H1 (cell line): ENCODE data around the gene FERMT1. TPM values are rescaled to one million over a fixed set of nuclear protein-coding genes. Genes with fewer than 3 reads are reported as not detected.

Experiments
- CTCF ChIA-PET: fragments of 300-600 bp; sonication (Branson Sonifier 250); formaldehyde crosslinking; loops from one replicate; lab custom pipeline; 2021; ENCODE audit not compliant: partially characterized antibody; lab: Charles Lee
- POLR2A ChIA-PET: fragments of 300-600 bp; sonication (Branson Sonifier 250); formaldehyde crosslinking; loops from one replicate; lab custom pipeline; 2021; ENCODE audit warnings: inconsistent platforms; ENCODE audit not compliant: partially characterized antibody; lab: Charles Lee
- DNase-seq, 2 experiments: peaks; one replicate each; pipeline versions ENCODE4 v3.0.0 to v3.0.0-alpha.2; 2010 to 2022; ENCODE audit warnings: low spot score in 2 of 2, low read depth in 1 of 2, mixed read lengths in 1 of 2
- FAIRE-seq: peaks from 2 replicates; lab custom pipeline; 2011; peaks lifted over from hg19 to GRCh38; lab: Jason Lieb, UNC
- H2AFZ ChIP-seq: 2 replicates; pipeline ENCODE4 v1.8.1; 2012; ENCODE audit warnings: low read length, inconsistent platforms
- H2AK5ac ChIP-seq: 2 replicates; pipeline ENCODE4 v1.6.1; 2013; ENCODE audit warnings: low read depth, low read length
- H2BK120ac ChIP-seq: replicated peaks from 2 replicates; pipeline ENCODE3; 2013; ENCODE audit warnings: low read depth, low read length, inconsistent platforms
- H2BK12ac ChIP-seq: 2 replicates; pipeline ENCODE4 v1.6.1; 2013; ENCODE audit warnings: low read depth, low read length
- H2BK15ac ChIP-seq: 2 replicates; pipeline ENCODE4 v1.6.1; 2013; ENCODE audit warnings: low read length
- H2BK20ac ChIP-seq: 2 replicates; pipeline ENCODE4 v1.6.1; 2013; ENCODE audit warnings: low read length
- H2BK5ac ChIP-seq: 2 replicates; pipeline ENCODE4 v1.6.1; 2013; ENCODE audit warnings: low read depth, low read length
- H3K14ac ChIP-seq: 2 replicates; pipeline ENCODE4 v1.6.1; 2013; ENCODE audit warnings: inconsistent platforms; ENCODE audit not compliant: insufficient read length
- H3K18ac ChIP-seq: 2 replicates; pipeline ENCODE4 v1.6.1; 2013; ENCODE audit warnings: low read length; ENCODE audit errors: extremely low read depth
- H3K23ac ChIP-seq: 2 replicates; pipeline ENCODE4 v1.6.1; 2013; ENCODE audit warnings: inconsistent platforms; ENCODE audit not compliant: insufficient read length
- H3K23me2 ChIP-seq: 2 replicates; pipeline ENCODE4 v1.6.1; 2013; ENCODE audit warnings: low read depth, low read length
- H3K27ac ChIP-seq: 2 replicates; pipeline ENCODE4 v1.6.1; 2011; ENCODE audit warnings: low read depth, low read length, inconsistent platforms
- H3K27me3 ChIP-seq, 4 experiments: replicated peaks in 1 of 4; 1 replicate in 1 of 4; 2 replicates in 3 of 4; pipeline versions ENCODE4 v1.6.1 to v1.8.1; 2011 to 2013; ENCODE audit warnings: low read length in 3 of 4, mild to moderate bottlenecking in 3 of 4, inconsistent platforms in 2 of 4, mixed read lengths in 2 of 4, moderate library complexity in 1 of 4; ENCODE audit not compliant: control insufficient read depth in 3 of 4, insufficient read depth in 3 of 4; ENCODE audit errors: extremely low read depth in 1 of 4
- H3K36me3 ChIP-seq, 4 experiments: 2 replicates each; pipeline versions ENCODE4 v1.6.1 to v1.8.1; 2011 to 2013; ENCODE audit warnings: mild to moderate bottlenecking in 4 of 4, low read length in 3 of 4, moderate library complexity in 2 of 4, control low read depth in 1 of 4, inconsistent platforms in 1 of 4; ENCODE audit not compliant: insufficient read depth in 4 of 4, control insufficient read depth in 2 of 4
- H3K4ac ChIP-seq: replicated peaks from 2 replicates; pipeline ENCODE3; 2013; ENCODE audit warnings: low read length, low read depth, mixed read lengths, inconsistent platforms; ENCODE audit not compliant: insufficient read length
- H3K4me1 ChIP-seq, 4 experiments: replicated peaks in 1 of 4; 1 replicate in 1 of 4; 2 replicates in 3 of 4; pipeline versions ENCODE4 v1.6.1 to v1.8.1; 2011 to 2013; ENCODE audit warnings: low read length in 3 of 4, inconsistent platforms in 2 of 4, mixed read lengths in 1 of 4; ENCODE audit not compliant: insufficient read depth in 4 of 4, control insufficient read depth in 3 of 4
- H3K4me2 ChIP-seq, 2 experiments: 2 replicates each; pipeline versions ENCODE4 v1.6.1 to v1.8.1; 2011 to 2013; ENCODE audit warnings: low read depth in 2 of 2, low read length in 2 of 2, control low read depth in 1 of 2, inconsistent platforms in 1 of 2, mild to moderate bottlenecking in 1 of 2; ENCODE audit not compliant: insufficient read depth in 1 of 2
- H3K4me3 ChIP-seq, 4 experiments: fragments of 200-600, 300-600 bp in 1 of 4; sonication (generic), shearing (Covaris generic), sonication (Bioruptor Twin) in 1 of 4; 2 replicates each; pipeline versions ENCODE4 v1.5.1 to v1.8.1; 2011 to 2016; ENCODE audit warnings: low read length in 4 of 4, low read depth in 3 of 4, control low read depth in 2 of 4, inconsistent platforms in 2 of 4, mild to moderate bottlenecking in 2 of 4, mixed read lengths in 1 of 4, moderate library complexity in 1 of 4; ENCODE audit not compliant: insufficient read depth in 2 of 4; ENCODE audit errors: extremely low read depth in 1 of 4
- H3K56ac ChIP-seq: replicated peaks from 2 replicates; pipeline ENCODE3; 2013; ENCODE audit warnings: low read depth, mild to moderate bottlenecking, mixed read lengths, low read length, inconsistent platforms; ENCODE audit not compliant: insufficient read length
- H3K79me1 ChIP-seq: 2 replicates; pipeline ENCODE4 v1.6.1; 2013; ENCODE audit warnings: low read depth, low read length, control low read depth
- H3K79me2 ChIP-seq, 2 experiments: 2 replicates each; pipeline versions ENCODE4 v1.6.1 to v1.8.1; 2012 to 2013; ENCODE audit warnings: low read length in 2 of 2, mild to moderate bottlenecking in 2 of 2, inconsistent platforms in 1 of 2; ENCODE audit not compliant: insufficient read depth in 2 of 2, control insufficient read depth in 1 of 2
- H3K9ac ChIP-seq, 4 experiments: replicated peaks in 1 of 4; 1 replicate in 1 of 4; 2 replicates in 3 of 4; pipeline versions ENCODE4 v1.6.1 to v1.8.1; 2011 to 2013; ENCODE audit warnings: low read depth in 3 of 4, low read length in 3 of 4, control low read depth in 2 of 4, mild to moderate bottlenecking in 2 of 4, moderate library complexity in 2 of 4, inconsistent platforms in 1 of 4; ENCODE audit errors: extremely low read depth in 1 of 4
- H3K9me3 ChIP-seq, 2 experiments: 2 replicates each; pipeline versions ENCODE4 v1.6.1 to v1.8.1; 2012 to 2013; ENCODE audit warnings: mild to moderate bottlenecking in 2 of 2, moderate library complexity in 2 of 2, control low read depth in 1 of 2, inconsistent platforms in 1 of 2, low read depth in 1 of 2, low read length in 1 of 2, mixed read lengths in 1 of 2; ENCODE audit not compliant: insufficient read depth in 2 of 2
- H4K20me1 ChIP-seq, 2 experiments: replicated peaks in 1 of 2; 2 replicates each; pipeline versions ENCODE3 to v1.8.1; 2011 to 2013; ENCODE audit warnings: inconsistent platforms in 2 of 2, low read length in 2 of 2, mild to moderate bottlenecking in 1 of 2; ENCODE audit not compliant: insufficient read depth in 2 of 2, control insufficient read depth in 1 of 2
- H4K5ac ChIP-seq: 2 replicates; pipeline ENCODE4 v1.6.1; 2013; ENCODE audit warnings: low read length, low read depth, mixed read lengths, inconsistent platforms; ENCODE audit not compliant: insufficient read length
- H4K8ac ChIP-seq: 2 replicates; pipeline ENCODE4 v1.8.0; 2013; ENCODE audit warnings: mild to moderate bottlenecking, moderate library complexity, low read length, inconsistent platforms; ENCODE audit not compliant: insufficient read depth; ENCODE audit errors: extremely low read depth
- H4K91ac ChIP-seq: replicated peaks from 2 replicates; pipeline ENCODE3; 2013; ENCODE audit warnings: low read length, mixed read lengths, inconsistent platforms; ENCODE audit not compliant: insufficient read length
- BRCA1 ChIP-seq: IDR thresholded peaks from 2 replicates; pipeline ENCODE4 v1.6.1; 2012; ENCODE audit warnings: low read depth, low read length, improper control_type of control experiment
- CBX8 ChIP-seq: fragments of 300-800, 300-1000 bp; sonication (generic); IDR thresholded peaks from 2 replicates; pipeline ENCODE4 v1.7.1; 2016; ENCODE audit warnings: low read depth, low read length, borderline replicate concordance
- CHD1 ChIP-seq: IDR thresholded peaks from 2 replicates; pipeline ENCODE4 v1.6.1; 2012; ENCODE audit warnings: low read depth, low read length, improper control_type of control experiment
- E2F6 ChIP-seq: IDR thresholded peaks from 2 replicates; pipeline ENCODE4 v1.6.1; 2012; ENCODE audit warnings: inconsistent platforms
- KDM4A ChIP-seq: IDR thresholded peaks from one replicate; pipeline ENCODE4 v1.7.1; 2012; ENCODE audit warnings: low read depth, mild to moderate bottlenecking, moderate library complexity, low read length, inconsistent platforms; ENCODE audit not compliant: severe bottlenecking
- NRF1 ChIP-seq: IDR thresholded peaks from 2 replicates; pipeline ENCODE4 v1.6.1; 2011; ENCODE audit warnings: mild to moderate bottlenecking, low read depth, low read length, improper control_type of control experiment
- SIX5 ChIP-seq: IDR thresholded peaks from 2 replicates; pipeline ENCODE4 v1.6.1; 2011; ENCODE audit warnings: mild to moderate bottlenecking, low read depth, low read length
- SP1 ChIP-seq: IDR thresholded peaks from 2 replicates; pipeline ENCODE4 v1.6.1; 2011; ENCODE audit warnings: low read depth, low read length
- SUZ12 ChIP-seq: fragments of 200-600 bp; sonication (generic); IDR thresholded peaks from 2 replicates; pipeline ENCODE4 v1.6.1; 2012; ENCODE audit warnings: mild to moderate bottlenecking, inconsistent platforms, low read length, moderate library complexity, mixed read lengths
- TBP ChIP-seq: IDR thresholded peaks from 2 replicates; pipeline ENCODE4 v1.6.1; 2011; ENCODE audit warnings: low read depth, low read length, improper control_type of control experiment
- USF2 ChIP-seq: IDR thresholded peaks from 2 replicates; pipeline ENCODE4 v1.6.1; 2011; ENCODE audit warnings: low read length, improper control_type of control experiment
- ZNF274 ChIP-seq: IDR thresholded peaks from 2 replicates; pipeline ENCODE4 v1.7.0; 2012; ENCODE audit warnings: low read length, borderline replicate concordance; ENCODE audit errors: extremely low read depth
- WGBS, 2 experiments: shearing (Covaris generic) in 1 of 2; methylation state at CpG; one replicate each; pipeline versions ENCODE4 v1.1.6 to v1.1.7; 2013 to 2015; ENCODE audit warnings: low lambda C conversion rate in 2 of 2, mixed read lengths in 2 of 2, inconsistent platforms in 1 of 2, low coverage in 1 of 2, missing lambda C conversion rate in 1 of 2; ENCODE audit not compliant: insufficient replicate concordance in 2 of 2, insufficient coverage in 1 of 2, insufficient read length in 1 of 2; ENCODE audit errors: extremely low coverage in 1 of 2, missing lambda C conversion rate in 1 of 2; 5-methylcytosine and 5-hydroxymethylcytosine counted together
- polyA plus RNA-seq, 7 experiments: library from polyadenylated mRNA; depleted of rRNA in 3 of 7; stranded (reverse) in 5 of 7; unstranded in 2 of 7; fragments of >200 nt in 5 of 7; fragments of 200-250 nt in 2 of 7; gene quantifications; 1 replicate in 5 of 7; 2 replicates in 1 of 7; 4 replicates in 1 of 7; pipeline versions ENCODE4 v1.2.1 to v1.2.3, GENCODE V29; 2011 to 2013; ENCODE audit warnings: missing spikeins in 2 of 7, mixed read lengths in 2 of 7
- total RNA-seq: library from RNA; stranded (reverse); fragmentation: NEBNext Ultra II Directional; extraction: Animal tissue kit (Norgen Biotek cat#: 25700); gene quantifications from 2 replicates; pipeline ENCODE4 v1.2.1, GENCODE V29; 2021

Gene FERMT1
- total and polyA plus RNA-seq, 2 of the 8 experiments (the other 6 are each of a cell fraction or from before 2014, with no cell fraction given), result 4.2 to 17.8 TPM

GRCh38 chr20:6026051-6026450 is 96.8 kb downstream of the FERMT1 start:
- FAIRE-seq (no peak), DNase-seq (no peak)
- H3K79me1 ChIP-seq, result no peaks in the 10 kb centered on the region
- no peak overlapping the region for H4K5ac ChIP-seq
- H3K4me2 ChIP-seq, result no peak overlapping the region
- no peak overlapping the region for H3K23ac ChIP-seq
- no peaks in the 10 kb centered on the region for H3K27me3 ChIP-seq
- H3K14ac ChIP-seq, result no peak overlapping the region
- 92% methylated on average over 3 of the region's 3 CpGs; no CpG with 5 or more reads in 1 of the 2 experiments for WGBS, 2 experiments
- H3K23me2 ChIP-seq, result no peaks in the 10 kb centered on the region
- H3K18ac ChIP-seq, result no peak overlapping the region
- H4K91ac ChIP-seq, result no peak overlapping the region
- no peak overlapping the region for H4K8ac ChIP-seq
- no peak overlapping the region for H2BK15ac ChIP-seq
- H2AFZ ChIP-seq, result no peak overlapping the region
- H3K9ac ChIP-seq, result no peak overlapping the region
- H2BK12ac ChIP-seq, result no peak overlapping the region
- no peak overlapping the region for H3K4me3 ChIP-seq
- H2BK5ac ChIP-seq, result no peak overlapping the region
- ChIA-PET CTCF (interaction anchor here (1.5 kb wide), 1 partner anchor 48 kb away, joined by 4 read pairs; no protein-coding TSS in a partner anchor), POLR2A (interaction anchor here (1.1 kb wide), 1 partner anchor 12 kb away, joined by 4 read pairs; no protein-coding TSS in a partner anchor)
- peaks cover 5 to 18% (median 12%) of the 10 kb centered on the region in 4 experiments; a peak in 6 of 8 replicates for H3K36me3 ChIP-seq
- H3K79me2 ChIP-seq, result peaks cover 0 to 8% of the 10 kb centered on the region in 2 experiments; a peak in 1 of 4 replicates
- TF ChIP-seq NRF1 (no peak), KDM4A (no peak), SUZ12 (no peak), TBP (no peak), E2F6 (no peak), USF2 (no peak), ZNF274 (no peak), BRCA1 (no peak), CBX8 (no peak), CHD1 (no peak), SP1 (no peak), SIX5 (no peak)
- peaks cover 0 to 2% of the 10 kb centered on the region in 2 experiments for H4K20me1 ChIP-seq
- H3K27ac ChIP-seq, result no peak overlapping the region
- H3K56ac ChIP-seq, result no peak overlapping the region
- no peak overlapping the region for H2AK5ac ChIP-seq
- H3K4me1 ChIP-seq, result no peaks in the 10 kb centered on the region
- H2BK20ac ChIP-seq, result no peak overlapping the region
- no peak overlapping the region for H3K4ac ChIP-seq
- no peak overlapping the region for H2BK120ac ChIP-seq
- peaks cover 0 to 6% of the 10 kb centered on the region in 2 experiments; a peak in 1 of 4 replicates for H3K9me3 ChIP-seq
